VCaP (cell line): ENCODE measurements around the gene DVL3.
A peak's percentile ranks its signal among the peaks of the same experiment; 100 is the strongest.
"Not testable (repeated sequence)": the region's sequence is repeated elsewhere in the genome, so short reads cannot be mapped to it uniquely, and the experiment has no call there.

Experiments used
- H3K27ac ChIP-seq: fragments of 450-650 bp; 2 replicates; pipeline ENCODE4 v1.5.1; 2017
- CTCF ChIP-seq: fragments of 450-650 bp; conservative IDR thresholded peaks from 2 replicates; pipeline ENCODE4 v1.5.1; 2017; ENCODE audit warnings: mild to moderate bottlenecking, moderate library complexity

Gene DVL3

DNA sequence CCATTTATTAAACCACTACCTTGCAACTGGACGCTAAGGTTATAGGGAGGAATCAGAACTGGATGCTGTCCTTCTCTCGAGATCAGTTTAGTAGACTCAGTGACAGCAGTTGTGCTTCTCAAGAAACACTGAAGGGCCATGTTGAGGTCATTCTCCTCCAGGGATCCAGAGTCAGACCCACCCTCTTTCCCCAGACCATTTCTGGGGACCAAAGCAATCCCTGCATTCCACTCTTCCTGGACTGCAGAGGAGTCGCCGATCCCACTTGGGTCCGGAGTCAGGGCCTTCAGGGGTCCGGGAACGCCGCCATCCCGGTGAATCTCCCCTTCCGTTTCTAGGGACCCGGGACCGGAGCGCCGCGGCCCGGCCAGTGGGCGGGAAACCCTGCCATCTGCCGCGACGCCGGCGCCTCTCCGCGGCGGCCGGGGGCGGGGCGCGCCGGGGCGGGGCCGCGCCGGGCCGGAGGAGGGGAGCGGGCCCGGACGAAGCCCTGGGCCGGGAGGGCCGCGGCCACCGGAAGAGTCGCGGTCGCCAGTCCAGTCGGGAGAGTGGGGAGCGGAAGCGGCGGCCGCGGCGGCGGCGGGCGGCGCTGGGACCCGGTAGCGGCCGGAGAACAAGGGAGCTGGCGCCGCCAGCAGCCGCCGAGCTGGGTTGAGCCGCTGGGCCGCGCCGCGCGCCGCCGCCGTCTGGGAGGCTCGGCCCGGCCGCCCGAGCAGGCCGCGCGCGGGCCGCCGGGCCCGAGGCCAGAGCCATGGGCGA, at the start of gene DVL3:
DVL3 (plus strand) TSS at position 493 of the 759 bp plus-strand sequence; CDS start at position 752, 259 bp downstream.
- no peak for TF ChIP-seq CTCF
- H3K27ac ChIP-seq = peak within 1 kb of the TSS; percentile 90

GRCh38 chr3:184110316-184110725, 44.9 kb upstream of the DVL3 start:
- no peak for TF ChIP-seq CTCF
- H3K27ac ChIP-seq = no peak overlapping the region

- no peak for TF ChIP-seq CTCF
- H3K27ac ChIP-seq = no peak overlapping the region
These were observed 39.2 kb upstream of the DVL3 start for GRCh38 chr3:184116017-184116416.

DNA sequence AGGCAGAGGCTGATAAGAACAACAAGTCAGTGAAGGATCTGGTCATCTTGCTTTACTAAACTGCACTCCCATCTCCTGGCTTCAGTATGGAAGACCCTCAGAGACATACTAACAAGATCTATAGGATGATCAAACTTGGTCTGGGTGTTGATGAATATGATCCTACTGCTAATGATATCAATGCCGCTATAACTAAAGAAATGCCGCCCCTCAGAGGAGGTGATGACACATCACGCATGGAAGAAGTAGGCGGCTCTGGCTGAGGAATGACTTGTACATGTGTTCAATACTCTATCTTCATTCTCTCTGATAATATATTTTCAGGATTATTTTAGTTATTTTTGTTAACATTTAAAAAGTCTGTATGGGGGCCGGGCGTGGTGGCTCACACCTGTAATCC, 37.5 kb upstream of the DVL3 start:
- H3K27ac ChIP-seq = no peak overlapping the region
- TF ChIP-seq CTCF = no peak

DNA sequence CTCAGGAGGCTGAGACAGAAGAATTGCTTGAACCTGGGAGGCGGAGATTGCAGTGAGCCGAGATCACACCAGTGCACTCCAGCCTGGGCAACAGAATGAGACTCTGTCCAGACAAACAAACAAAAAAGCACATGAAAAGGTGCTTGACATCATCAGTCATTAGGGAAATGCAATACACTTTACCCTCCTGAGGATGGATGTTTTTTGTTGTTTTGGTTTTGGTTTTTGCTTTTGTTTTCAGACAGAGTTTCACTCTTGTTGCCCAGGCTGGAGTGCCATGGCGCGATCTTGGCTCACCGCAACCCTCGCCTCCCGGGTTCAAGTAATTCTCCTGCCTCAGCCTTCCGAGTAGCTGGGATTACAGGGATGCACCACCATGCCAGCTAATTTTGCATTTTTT, 34.1 kb upstream of the DVL3 start:
- not testable (repeated sequence) for H3K27ac ChIP-seq

DNA sequence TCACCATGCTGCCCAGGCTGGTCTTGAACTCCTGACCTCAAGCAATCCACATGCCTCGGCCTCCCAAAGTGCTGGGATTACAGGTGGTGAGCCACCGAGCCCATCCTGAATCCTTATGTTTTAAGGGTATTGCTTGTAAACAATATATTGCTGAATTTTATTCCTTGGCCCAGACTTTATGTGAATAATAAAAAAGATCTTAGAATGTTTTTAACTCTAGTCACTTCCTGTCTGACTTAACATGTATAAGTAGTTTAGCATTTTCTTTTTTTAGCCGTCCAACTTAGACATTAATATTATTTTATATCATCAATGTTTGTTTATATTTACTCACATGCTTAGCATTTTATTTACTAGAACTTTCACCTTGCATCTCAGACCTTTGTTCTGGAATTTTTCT, 29.2 kb upstream of the DVL3 start:
- no peak for TF ChIP-seq CTCF
- no peak overlapping the region for H3K27ac ChIP-seq

DNA sequence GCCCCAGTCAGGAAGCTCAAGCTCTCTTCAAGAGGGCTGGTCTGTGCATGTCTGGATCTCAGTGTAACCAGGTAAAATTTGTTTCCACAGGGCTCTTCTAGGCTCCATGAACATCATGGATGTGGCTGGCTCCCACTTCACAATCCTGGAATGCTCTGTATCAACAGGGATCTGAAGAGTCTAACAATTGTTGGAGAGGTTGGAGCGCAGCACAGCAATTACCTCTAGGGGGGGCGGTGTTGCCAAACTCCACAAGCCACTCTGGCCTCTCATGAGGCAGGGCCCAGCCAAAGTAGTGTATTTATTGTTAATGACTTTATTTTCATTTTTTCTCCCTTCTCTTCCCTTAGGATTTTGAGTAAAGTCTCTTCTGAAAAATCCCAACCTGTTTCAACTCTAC, 26.2 kb upstream of the DVL3 start:
- TF ChIP-seq CTCF = peak; percentile 35; the same call in 1 of the 2 replicates
- no peak overlapping the region for H3K27ac ChIP-seq

GRCh38 chr3:184132945-184133344, 22.2 kb upstream of the DVL3 start:
- H3K27ac ChIP-seq = peak overlapping the region; percentile 100
- TF ChIP-seq CTCF = no peak
